ENCODE results near the gene DUSP19. TPM values are rescaled to one million over a fixed set of nuclear protein-coding genes. Genes with fewer than 3 reads are reported as not detected.

Gene DUSP19
- total RNA-seq, 1 experiment from 2014 or later, result 3.4 TPM

GRCh38 chr2:183126635-183127034 is 48.1 kb downstream of the DUSP19 start:
- H3K4me1 ChIP-seq, result no peaks in the 10 kb centered on the region
- H3K9me3 ChIP-seq (replicated peaks), result no peaks in the 10 kb centered on the region
- no peak overlapping the region for H3K27ac ChIP-seq
- H3K27me3 ChIP-seq, result no peaks in the 10 kb centered on the region
- H3K4me3 ChIP-seq, result no peak overlapping the region
- peaks cover 28% of the 10 kb centered on the region for H3K36me3 ChIP-seq
- DNase-seq, result no peak

- Histone ChIP-seq H3K4me3 (no peak overlapping the region), H3K27ac (no peak overlapping the region), H3K27me3 (no peaks in the 10 kb centered on the region), H3K36me3 (peaks cover 52% of the 10 kb centered on the region), H3K4me1 (no peaks in the 10 kb centered on the region), H3K9me3 (replicated peaks) (no peaks in the 10 kb centered on the region)
- DNase-seq, result no peak
Measured at GRCh38 chr2:183134016-183134415, 55.5 kb downstream of the DUSP19 start.

- H3K36me3 ChIP-seq, result peaks cover 77% of the 10 kb centered on the region
- no peak overlapping the region for H3K27ac ChIP-seq
- H3K4me1 ChIP-seq, result 0 out of 2 replicates have a peak, but pooled peaks cover 6% of the 10 kb centered on the region
- no peaks in the 10 kb centered on the region for H3K27me3 ChIP-seq
- no peak for DNase-seq
- peaks cover 8% of the 10 kb centered on the region; the same call in 1 of the 2 replicates for H3K9me3 ChIP-seq (replicated peaks)
- H3K4me3 ChIP-seq, result no peak overlapping the region
Measured at GRCh38 chr2:183148955-183149354, 70.4 kb downstream of the DUSP19 start.

GRCh38 chr2:183149489-183149888 is 70.9 kb downstream of the DUSP19 start:
- Histone ChIP-seq H3K4me1 (0 out of 2 replicates have a peak, but pooled peaks cover 6% of the 10 kb centered on the region), H3K27ac (no peak overlapping the region), H3K27me3 (no peaks in the 10 kb centered on the region), H3K36me3 (peaks cover 74% of the 10 kb centered on the region), H3K4me3 (no peak overlapping the region), H3K9me3 (replicated peaks) (peaks cover 6% of the 10 kb centered on the region; the same call in 1 of the 2 replicates)
- DNase-seq, result no peak

Other genes with a start within 250 kb of the DUSP19 start
- gene FRZB, start 212.1 kb upstream of the DUSP19 start, total RNA-seq (2014; rRNA removed; shearing (Covaris generic)), result 0.35 and 0.49 TPM in 2 replicates
- gene NCKAP1, start 40.3 kb upstream of the DUSP19 start, total RNA-seq (2014; rRNA removed; shearing (Covaris generic)), result 108 and 118 TPM in 2 replicates
- 49.1 and 52.6 TPM in 2 replicates for gene NUP35, start 45.7 kb downstream of the DUSP19 start, total RNA-seq (2014; rRNA removed; shearing (Covaris generic))